Natural killer cell (primary cell): Measurements from ENCODE around the gene LZTFL1. TPM values are rescaled to one million over a fixed set of nuclear protein-coding genes. Genes with fewer than 3 reads are reported as not detected.

Source experiments
- ATAC-seq, 3 donors: fragments of 150-1000 bp in 2 of 3; fragments of 200-7000 bp in 1 of 3; cut with Tn5 transposase; 1 replicate in 1 of 3; 2 replicates in 2 of 3; pipeline ENCODE4 v1.10.0; 2021; ENCODE audit warnings: mild to moderate bottlenecking in 2 of 3, moderate library complexity in 2 of 3
- DNase-seq, 2 donors: peaks; one replicate each; pipeline versions ENCODE4 v3.0.0 to v3.0.0-alpha.2; 2013 to 2021; ENCODE audit warnings: mixed read lengths in 1 of 2
- H3K27ac ChIP-seq: one replicate; pipeline ENCODE4 v1.5.1; 2013; ENCODE audit warnings: mild to moderate bottlenecking, low read length
- H3K27me3 ChIP-seq: one replicate; pipeline ENCODE4 v1.6.1; 2013; ENCODE audit warnings: low read length; ENCODE audit not compliant: control insufficient read depth, insufficient read depth
- H3K36me3 ChIP-seq: one replicate; pipeline ENCODE4 v1.6.1; 2013; ENCODE audit warnings: low read length; ENCODE audit not compliant: control insufficient read depth, insufficient read depth
- H3K4me1 ChIP-seq: one replicate; pipeline ENCODE4 v1.6.1; 2013; ENCODE audit warnings: low read length; ENCODE audit not compliant: control insufficient read depth, insufficient read depth
- H3K4me3 ChIP-seq: one replicate; pipeline ENCODE4 v1.5.1; 2013; ENCODE audit warnings: low read length
- H3K9me3 ChIP-seq: one replicate; pipeline ENCODE4 v1.6.1; 2013; ENCODE audit warnings: low read length; ENCODE audit not compliant: control insufficient read depth, insufficient read depth
- H3K27ac Mint-ChIP-seq, 2 donors: one replicate each; pipeline ENCODE4 v1.8.0; 2022; ENCODE audit warnings: mild to moderate bottlenecking in 2 of 2, mixed read lengths in 2 of 2, moderate library complexity in 1 of 2
- H3K27me3 Mint-ChIP-seq, 2 donors: one replicate each; pipeline ENCODE4 v1.8.0; 2022; ENCODE audit warnings: low read depth in 2 of 2, mixed read lengths in 2 of 2
- H3K36me3 Mint-ChIP-seq: one replicate; pipeline ENCODE4 v1.8.0; 2022; ENCODE audit warnings: mixed read lengths
- H3K4me1 Mint-ChIP-seq, 2 donors: one replicate each; pipeline ENCODE4 v1.8.0; 2022; ENCODE audit warnings: mixed read lengths in 2 of 2
- H3K4me3 Mint-ChIP-seq: one replicate; pipeline ENCODE4 v1.8.0; 2022; ENCODE audit warnings: mild to moderate bottlenecking, moderate library complexity, mixed read lengths
- H3K9me3 Mint-ChIP-seq, 2 donors: one replicate each; pipeline ENCODE4 v1.8.0; 2022; ENCODE audit warnings: mixed read lengths in 2 of 2
- CTCF ChIP-seq: fragments of 200-600 bp; IDR thresholded peaks from one replicate; pipeline ENCODE4 v1.8.0; 2022; ENCODE audit warnings: antibody characterized with exemption
- WGBS: methylation state at CpG from one replicate; pipeline ENCODE4 v1.1.7; 2013; ENCODE audit warnings: missing lambda C conversion rate; ENCODE audit not compliant: insufficient coverage; 5-methylcytosine and 5-hydroxymethylcytosine counted together
- intact Hi-C: fragments of 100-400 bp; cut with micrococcal nuclease; formaldehyde crosslinking; loops from one replicate; pipeline ENCODE4 v1.14.2; 2022
- total RNA-seq, 4 donors: library from RNA; stranded (reverse); fragments of 120-200 nt in 1 of 4; gene quantifications; one replicate each; pipeline versions ENCODE4 v1.2.3 to v1.2.4, GENCODE V29; 2013 to 2022

LZTFL1 gene
- total RNA-seq, 3 donors from 2014 or later (not counting 1 experiment from before 2014, with no cell fraction given), result 16.4 to 19.8 (median 17.2) TPM

GRCh38 chr3:45795509-45795881 is 46.4 kb downstream of the LZTFL1 start:
- peak overlapping the region in 1 of 2 donors; percentile 83 for H3K27ac Mint-ChIP-seq
- TF ChIP-seq CTCF, result no peak
- Histone ChIP-seq H3K4me3 (no peak overlapping the region), H3K27me3 (peaks cover 26% of the 10 kb centered on the region), H3K27ac (no peak overlapping the region), H3K4me1 (peaks cover 13% of the 10 kb centered on the region), H3K9me3 (no peaks in the 10 kb centered on the region), H3K36me3 (no peaks in the 10 kb centered on the region)
- intact Hi-C loops, result no loop called here
- peaks cover 7 to 16% of the 10 kb centered on the region in 2 donors for H3K4me1 Mint-ChIP-seq
- DNase-seq (peak in 1 of 2 donors; percentile 28), ATAC-seq (peak in 2 of 3 donors; percentile 27 to 32)
- peak overlapping the region; percentile 80 for H3K4me3 Mint-ChIP-seq
- H3K9me3 Mint-ChIP-seq, result no peaks in the 10 kb centered on the region
- WGBS, result 30% methylated on average over 11 of the region's 14 CpGs
- H3K27me3 Mint-ChIP-seq, result peaks cover 51 to 56% of the 10 kb centered on the region in 2 donors
- H3K36me3 Mint-ChIP-seq, result no peaks in the 10 kb centered on the region

GRCh38 chr3:45794660-45795059 is 47.3 kb downstream of the LZTFL1 start:
- Histone ChIP-seq H3K27ac (no peak overlapping the region), H3K4me3 (no peak overlapping the region), H3K4me1 (peaks cover 13% of the 10 kb centered on the region), H3K36me3 (no peaks in the 10 kb centered on the region), H3K9me3 (no peaks in the 10 kb centered on the region), H3K27me3 (peaks cover 26% of the 10 kb centered on the region)
- no peak for ATAC-seq
- DNase-seq, result no peak
- no peak overlapping the region for H3K27ac Mint-ChIP-seq
- no peak for TF ChIP-seq CTCF
- no peaks in the 10 kb centered on the region for H3K36me3 Mint-ChIP-seq
- intact Hi-C loops, result no loop called here
- peaks cover 7 to 16% of the 10 kb centered on the region in 2 donors for H3K4me1 Mint-ChIP-seq
- H3K27me3 Mint-ChIP-seq, result peaks cover 53 to 59% of the 10 kb centered on the region in 2 donors
- H3K4me3 Mint-ChIP-seq, result peak overlapping the region; percentile 45
- H3K9me3 Mint-ChIP-seq, result no peaks in the 10 kb centered on the region
- no CpG with 5 or more reads among the region's 1 CpG for WGBS

- H3K9me3 ChIP-seq, result no peaks in the 10 kb centered on the region
- no peak for TF ChIP-seq CTCF
- 92% methylated on average over 5 of the region's 5 CpGs for WGBS
- H3K4me3 ChIP-seq, result no peak overlapping the region
- DNase-seq, result no peak
- H3K27me3 ChIP-seq, result peaks cover 26% of the 10 kb centered on the region
- intact Hi-C loops, result no loop called here
- no peaks in the 10 kb centered on the region for H3K36me3 ChIP-seq
- Mint-ChIP-seq H3K36me3 (no peaks in the 10 kb centered on the region), H3K9me3 (peaks cover under 1% of the 10 kb centered on the region in 2 donors), H3K4me1 (peaks cover 7 to 16% of the 10 kb centered on the region in 2 donors), H3K4me3 (no peak overlapping the region), H3K27ac (no peak overlapping the region), H3K27me3 (peaks cover 49 to 55% of the 10 kb centered on the region in 2 donors)
- no peak overlapping the region for H3K27ac ChIP-seq
- ATAC-seq, result no peak
- peaks cover 13% of the 10 kb centered on the region for H3K4me1 ChIP-seq
These were observed 47.8 kb downstream of the LZTFL1 start for GRCh38 chr3:45794177-45794560.
